Measurements from ENCODE around the gene ABCB8. TPM values are rescaled to one million over a fixed set of nuclear protein-coding genes. Genes with fewer than 3 reads are reported as not detected.

Gene ABCB8
- total and polyA plus RNA-seq, 8 donors = 20.5 to 52.1 (median 26.9) TPM

DNA sequence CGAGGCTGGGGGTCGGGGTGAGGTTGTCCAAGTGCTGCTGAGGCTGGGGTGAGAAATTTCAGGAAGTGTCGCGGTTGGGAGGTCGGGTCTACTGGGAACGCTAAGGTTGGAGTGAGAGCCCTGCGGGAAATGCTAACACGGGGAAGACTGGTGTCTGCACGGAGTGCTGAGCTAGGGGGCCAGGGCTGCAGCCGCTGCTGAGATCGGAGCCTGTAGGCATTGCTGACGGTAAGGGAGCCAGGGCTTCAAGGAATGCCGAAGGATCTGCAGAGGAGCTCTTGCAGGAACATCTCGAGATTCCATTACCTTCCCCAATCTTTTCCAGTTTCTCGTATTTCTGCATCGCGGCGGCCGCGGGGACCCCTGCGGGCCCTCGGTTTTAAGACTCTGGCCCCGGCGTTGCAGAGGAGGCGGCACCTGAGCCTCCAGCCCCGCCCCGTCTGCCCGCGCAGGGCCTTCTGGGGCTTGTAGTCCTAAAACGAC lies 29.3 kb downstream of the ABCB8 start, which contains the start of gene CDK5:
TSS of gene CDK5 (minus strand) at position 392 of the 483 bp plus-strand sequence. CDS start at position 343, 49 bp downstream.
- H3K9me3 ChIP-seq = no peaks in the 10 kb centered on the region
- peak within 1 kb of the TSS; percentile 96 to 98 for H3K27ac ChIP-seq
- TF ChIP-seq, protein P1, sequence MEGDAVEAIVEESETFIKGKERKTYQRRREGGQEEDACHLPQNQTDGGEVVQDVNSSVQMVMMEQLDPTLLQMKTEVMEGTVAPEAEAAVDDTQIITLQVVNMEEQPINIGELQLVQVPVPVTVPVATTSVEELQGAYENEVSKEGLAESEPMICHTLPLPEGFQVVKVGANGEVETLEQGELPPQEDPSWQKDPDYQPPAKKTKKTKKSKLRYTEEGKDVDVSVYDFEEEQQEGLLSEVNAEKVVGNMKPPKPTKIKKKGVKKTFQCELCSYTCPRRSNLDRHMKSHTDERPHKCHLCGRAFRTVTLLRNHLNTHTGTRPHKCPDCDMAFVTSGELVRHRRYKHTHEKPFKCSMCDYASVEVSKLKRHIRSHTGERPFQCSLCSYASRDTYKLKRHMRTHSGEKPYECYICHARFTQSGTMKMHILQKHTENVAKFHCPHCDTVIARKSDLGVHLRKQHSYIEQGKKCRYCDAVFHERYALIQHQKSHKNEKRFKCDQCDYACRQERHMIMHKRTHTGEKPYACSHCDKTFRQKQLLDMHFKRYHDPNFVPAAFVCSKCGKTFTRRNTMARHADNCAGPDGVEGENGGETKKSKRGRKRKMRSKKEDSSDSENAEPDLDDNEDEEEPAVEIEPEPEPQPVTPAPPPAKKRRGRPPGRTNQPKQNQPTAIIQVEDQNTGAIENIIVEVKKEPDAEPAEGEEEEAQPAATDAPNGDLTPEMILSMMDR (IDR thresholded peaks at IDR 0.05) = no peak
- H3K27me3 ChIP-seq = no peaks in the 10 kb centered on the region
- ATAC-seq (no peak), DNase-seq (no peak)
- H3K36me3 ChIP-seq = peaks cover 0 to 13% of the 10 kb centered on the region in 2 donors
- H3K4me3 ChIP-seq = peak within 1 kb of the TSS; percentile 87 to 93
- peaks cover 31 to 60% of the 10 kb centered on the region in 2 donors for H3K4me1 ChIP-seq
- intact Hi-C loops (cut with DNase I) = no loop called here

DNA sequence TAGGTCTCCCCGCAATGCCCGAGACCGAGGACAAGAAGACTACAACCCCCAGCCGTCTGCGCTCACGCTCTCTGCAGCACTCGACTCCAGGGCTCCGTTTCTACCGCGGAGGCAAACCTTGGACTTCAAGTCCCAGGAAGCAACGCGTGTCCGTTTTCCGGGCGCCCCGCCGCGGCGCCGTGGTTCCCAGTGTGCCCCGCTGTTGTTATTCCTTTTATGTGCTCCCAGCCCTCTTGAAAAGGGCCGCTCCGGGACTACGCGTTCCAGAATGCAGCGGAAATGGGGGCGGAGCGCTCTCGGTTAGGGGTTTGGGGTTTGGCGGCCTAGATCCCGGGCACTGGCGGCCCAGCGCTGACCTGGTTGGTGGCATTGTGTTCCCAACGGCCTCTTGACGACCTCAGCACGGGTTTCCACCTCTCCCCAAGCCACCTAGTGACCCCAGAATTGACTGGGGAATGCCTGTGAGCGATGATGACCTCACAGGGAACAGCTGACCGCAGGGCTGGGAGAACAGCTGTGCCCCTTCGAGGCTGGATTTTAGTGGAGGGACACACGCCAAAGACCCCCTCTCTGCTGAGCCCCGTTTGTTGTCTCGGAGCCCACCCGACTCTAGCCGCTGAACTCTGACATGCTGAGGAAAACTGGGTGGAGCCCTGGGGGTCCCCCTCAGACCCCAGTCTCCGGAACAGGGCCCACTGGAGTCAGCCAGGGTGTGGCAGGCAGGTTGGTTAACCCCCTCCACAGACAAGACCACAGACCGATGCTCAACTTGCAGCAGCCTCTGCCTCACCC lies 29.9 kb downstream of the ABCB8 start:
- intact Hi-C loops (cut with DNase I) = no loop called here
- TF ChIP-seq, protein P1 (IDR thresholded peaks at IDR 0.05) = no peak
- ATAC-seq = peak; percentile 76
- peaks cover 0 to 16% of the 10 kb centered on the region in 2 donors for H3K36me3 ChIP-seq
- H3K9me3 ChIP-seq = no peaks in the 10 kb centered on the region
- H3K27me3 ChIP-seq = no peaks in the 10 kb centered on the region
- peak overlapping the region; percentile 96 to 98 for H3K27ac ChIP-seq
- H3K4me3 ChIP-seq = peak overlapping the region; percentile 87 to 93
- peak; percentile 98 to 100 (median 99) for DNase-seq
- H3K4me1 ChIP-seq = peaks cover 33 to 61% of the 10 kb centered on the region in 2 donors

DNA sequence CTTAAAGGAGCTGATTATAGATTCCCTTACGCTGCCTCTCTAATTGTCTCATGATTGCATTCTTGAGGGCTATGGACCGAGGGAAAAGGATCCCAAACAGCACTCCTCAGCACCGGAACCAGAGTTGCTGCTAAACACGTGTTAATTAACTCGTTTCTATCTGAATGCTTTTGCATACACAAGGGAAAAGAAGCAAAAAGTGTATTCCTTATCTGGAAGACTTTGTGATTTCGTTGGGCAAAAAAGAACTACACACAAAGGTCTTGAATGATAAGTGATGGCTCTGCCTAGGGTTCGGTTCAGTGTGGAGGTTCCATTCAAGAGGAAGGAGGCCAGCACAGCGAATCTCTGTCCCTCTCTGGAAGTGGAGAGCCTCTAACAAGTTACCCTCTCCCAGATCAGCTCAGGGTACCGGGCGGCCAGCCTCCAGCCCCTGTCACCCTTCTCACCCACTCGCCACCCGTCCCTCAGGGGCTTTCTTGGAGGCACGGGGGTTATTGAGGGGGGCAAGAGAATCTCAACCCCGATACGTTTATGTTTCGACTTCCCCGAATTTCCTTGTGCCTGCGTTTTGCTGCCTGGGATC lies 30.6 kb downstream of the ABCB8 start:
- H3K4me3 ChIP-seq = peak overlapping the region; percentile 86 to 93
- no peaks in the 10 kb centered on the region for H3K27me3 ChIP-seq
- peaks cover 0 to 16% of the 10 kb centered on the region in 2 donors for H3K36me3 ChIP-seq
- H3K4me1 ChIP-seq = peaks cover 33 to 55% of the 10 kb centered on the region in 2 donors
- peak overlapping the region; percentile 96 to 98 for H3K27ac ChIP-seq
- ATAC-seq (no peak), DNase-seq (no peak)
- TF ChIP-seq, protein P1 (IDR thresholded peaks at IDR 0.05) = no peak
- no peaks in the 10 kb centered on the region for H3K9me3 ChIP-seq
- intact Hi-C loops (cut with DNase I) = no loop called here

DNA sequence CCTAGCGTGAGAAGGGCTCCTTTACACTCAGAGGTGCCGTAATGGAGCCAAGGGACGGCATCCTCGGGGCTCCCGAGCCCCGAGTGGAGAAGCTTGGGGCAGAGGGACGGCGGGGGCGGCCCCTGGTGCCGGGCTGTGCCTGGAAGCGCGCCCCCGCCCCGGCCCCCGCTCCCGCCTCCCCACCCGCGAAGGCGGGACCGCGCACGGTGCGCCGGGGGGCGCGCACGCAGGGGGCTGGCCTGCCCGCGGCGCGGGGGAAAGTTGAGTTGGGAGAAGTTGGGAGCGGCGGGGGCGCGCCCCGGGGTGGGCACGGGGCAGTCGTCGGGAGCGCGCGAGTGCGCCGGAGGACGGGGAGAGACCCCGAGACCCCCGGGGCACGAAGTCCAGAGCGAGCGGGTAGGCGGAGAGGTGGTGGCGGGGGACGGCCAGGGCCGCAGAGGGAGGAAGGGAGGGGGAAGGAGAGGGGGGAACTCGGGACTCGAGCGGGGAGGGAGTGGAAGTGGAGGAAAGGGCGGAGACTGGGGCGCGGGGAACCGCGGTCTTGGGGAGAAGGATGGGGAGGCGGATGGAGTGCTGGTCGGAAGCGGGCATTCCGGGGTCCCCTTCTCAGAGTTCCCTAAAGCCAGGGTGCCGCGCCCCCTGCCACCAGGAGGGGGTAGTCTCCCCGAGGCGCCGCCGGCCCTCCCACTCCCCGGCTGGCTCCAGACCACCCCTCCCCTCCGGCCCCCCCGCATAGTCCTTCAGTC lies 31.3 kb downstream of the ABCB8 start, which contains the start of gene SLC4A2:
TSS of gene SLC4A2 (plus strand) at position 223 of the 746 bp plus-strand sequence. CDS start 2,399 bp downstream, outside the sequence.
- ATAC-seq = peak; percentile 41
- Histone ChIP-seq H3K4me1 (peaks cover 33 to 55% of the 10 kb centered on the region in 2 donors), H3K27ac (peak within 1 kb of the TSS; percentile 96 to 98), H3K4me3 (peak within 1 kb of the TSS; percentile 86 to 93), H3K9me3 (no peaks in the 10 kb centered on the region), H3K36me3 (peaks cover 0 to 20% of the 10 kb centered on the region in 2 donors), H3K27me3 (no peaks in the 10 kb centered on the region)
- TF ChIP-seq, protein P1 (IDR thresholded peaks at IDR 0.05) = peak; percentile 31 to 43
- DNase-seq = peak; percentile 79 to 94 (median 86)
- intact Hi-C loops (cut with DNase I) = no loop called here

All from left lung (tissue), 10 donors.